Caki2 (cell line): ENCODE results near the gene GGA3. TPM values are rescaled to one million over a fixed set of nuclear protein-coding genes. Genes with fewer than 3 reads are reported as not detected.
"Not testable (repeated sequence)": the region's sequence is repeated elsewhere in the genome, so short reads cannot be mapped to it uniquely, and the experiment has no call there.

Source experiments
- DNase-seq: peaks from one replicate; pipeline ENCODE4 v3.0.0-alpha.2; 2015; ENCODE audit warnings: low read depth
- in situ Hi-C: cut with HindIII; loops from 2 replicates; pipeline ENCODE4 v1.10.0; 2016; ENCODE audit warnings: low sequenced_read_pairs, low pct_unique_long_range_greater_than_20kb, mixed read lengths
- total RNA-seq: library from RNA; depleted of rRNA; stranded (reverse); fragments of >200 nt; shearing (Covaris generic); gene quantifications from 2 replicates; pipeline ENCODE4 v1.2.3, GENCODE V29; 2014; ENCODE audit warnings: low replicate concordance

GGA3 gene
- total RNA-seq, 1 experiment from 2014 or later = 8.7 TPM

GRCh38 chr17:75257228-75257627 is 4.2 kb downstream of the GGA3 start:
- DNase-seq, in situ Hi-C loops: not testable (repeated sequence)

- DNase-seq, in situ Hi-C loops: not testable (repeated sequence)
Measured at GRCh38 chr17:75255954-75256698, 5.3 kb downstream of the GGA3 start.

GRCh38 chr17:75252039-75252816 is 9.2 kb downstream of the GGA3 start:
- DNase-seq = no peak
- in situ Hi-C loops = no loop called here

- in situ Hi-C loops = no loop called here
- DNase-seq = no peak
Measured at GRCh38 chr17:75250009-75250471, 11.4 kb downstream of the GGA3 start.

GRCh38 chr17:75249564-75249963 is 11.8 kb downstream of the GGA3 start:
- no peak for DNase-seq
- in situ Hi-C loops = no loop called here

GRCh38 chr17:75246404-75246803 is 15.0 kb downstream of the GGA3 start:
- in situ Hi-C loops = no loop called here
- no peak for DNase-seq

GRCh38 chr17:75245011-75245410 is 16.4 kb downstream of the GGA3 start:
- no peak for DNase-seq
- in situ Hi-C loops = no loop called here

GRCh38 chr17:75244133-75244866 is 17.1 kb downstream of the GGA3 start:
- in situ Hi-C loops = no loop called here
- no peak for DNase-seq

GRCh38 chr17:75242461-75243042 is 18.9 kb downstream of the GGA3 start:
- in situ Hi-C loops = no loop called here

GRCh38 chr17:75241996-75242460 is 19.4 kb downstream of the GGA3 start:
- DNase-seq = no peak
- in situ Hi-C loops = no loop called here

More at GRCh38 chr17:75242461-75243042, 18.9 kb downstream of the GGA3 start:
- no peak for DNase-seq

- in situ Hi-C loops = no loop called here
- DNase-seq = no peak
Measured at GRCh38 chr17:75241502-75241901, 19.9 kb downstream of the GGA3 start.

GRCh38 chr17:75241143-75241430 is 20.3 kb downstream of the GGA3 start:
- in situ Hi-C loops = no loop called here

GRCh38 chr17:75240394-75241142 is 20.8 kb downstream of the GGA3 start:
- peak; percentile 31 for DNase-seq
- in situ Hi-C loops = no loop called here

More at GRCh38 chr17:75241143-75241430, 20.3 kb downstream of the GGA3 start:
- no peak for DNase-seq

GRCh38 chr17:75239778-75240393 is 21.5 kb downstream of the GGA3 start:
- DNase-seq = no peak
- in situ Hi-C loops = no loop called here

- no peak for DNase-seq
- in situ Hi-C loops = no loop called here
Measured at GRCh38 chr17:75239214-75239613, 22.2 kb downstream of the GGA3 start.

GRCh38 chr17:75238684-75239191 is 22.7 kb downstream of the GGA3 start:
- DNase-seq = peak; percentile 56
- in situ Hi-C loops = no loop called here

GRCh38 chr17:75238020-75238580 is 23.3 kb downstream of the GGA3 start:
- no peak for DNase-seq
- in situ Hi-C loops = no loop called here
